OCI-LY1 (cell line): ENCODE measurements around the gene GALNT2.

Source experiments
- H2AFZ ChIP-seq: fragments of 200-600 bp; sonication (generic), shearing (Covaris generic); 2 replicates; pipeline ENCODE4 v1.6.0; 2014; ENCODE audit warnings: antibody characterized with exemption, mild to moderate bottlenecking, low read length
- H3F3A ChIP-seq: fragments of 200-600 bp; sonication (generic), shearing (Covaris generic); 2 replicates; pipeline ENCODE4 v1.6.0; 2014; ENCODE audit warnings: mild to moderate bottlenecking, antibody characterized with exemption, low read length, moderate library complexity; ENCODE audit not compliant: insufficient read depth
- H3K27ac ChIP-seq: fragments of 200-600 bp; sonication (generic); 2 replicates; pipeline ENCODE4 v1.5.1; 2014; ENCODE audit warnings: low read length, mixed run types, mild to moderate bottlenecking, low read depth; ENCODE audit not compliant: poor library complexity, severe bottlenecking
- H3K27me3 ChIP-seq: fragments of 200-600 bp; sonication (generic); 2 replicates; pipeline ENCODE4 v1.6.0; 2014; ENCODE audit warnings: antibody characterized with exemption, mild to moderate bottlenecking, low read length, moderate library complexity; ENCODE audit not compliant: insufficient read depth
- H3K36me3 ChIP-seq: fragments of 200-600 bp; sonication (generic); 2 replicates; pipeline ENCODE4 v1.6.1; 2014; ENCODE audit warnings: mild to moderate bottlenecking, antibody characterized with exemption, low read length, moderate library complexity, mixed read lengths; ENCODE audit not compliant: insufficient read depth
- H3K4me1 ChIP-seq: fragments of 200-600 bp; sonication (generic); 2 replicates; pipeline ENCODE4 v1.5.1; 2014; ENCODE audit warnings: mild to moderate bottlenecking, low read length, moderate library complexity; ENCODE audit not compliant: insufficient read depth, severe bottlenecking
- H3K4me2 ChIP-seq: fragments of 200-600 bp; sonication (generic), shearing (Covaris generic); 2 replicates; pipeline ENCODE4 v1.6.1; 2014; ENCODE audit warnings: low read length
- H3K4me3 ChIP-seq: fragments of 200-600 bp; sonication (generic); 2 replicates; pipeline ENCODE4 v1.5.1; 2014; ENCODE audit warnings: low read length, low read depth, mild to moderate bottlenecking, mixed read lengths; ENCODE audit not compliant: poor library complexity, severe bottlenecking
- H3K79me2 ChIP-seq: fragments of 200-600 bp; shearing (Covaris generic); 2 replicates; pipeline ENCODE4 v1.6.1; 2016; ENCODE audit warnings: mixed run types, low read length, mixed read lengths; ENCODE audit not compliant: insufficient read depth
- H3K9ac ChIP-seq: fragments of 200-600 bp; sonication (generic), shearing (Covaris generic); 2 replicates; pipeline ENCODE4 v1.6.1; 2014; ENCODE audit warnings: mild to moderate bottlenecking, low read length, mixed read lengths
- H3K9me2 ChIP-seq: fragments of 200-600 bp; sonication (generic), shearing (Covaris generic); 2 replicates; pipeline ENCODE4 v1.6.1; 2014; ENCODE audit warnings: low read depth, mild to moderate bottlenecking, low read length, mixed read lengths
- H3K9me3 ChIP-seq: fragments of 200-600 bp; shearing (Covaris generic); 2 replicates; pipeline ENCODE4 v1.6.1; 2014; ENCODE audit warnings: low read length, mixed read lengths
- H4K20me1 ChIP-seq: fragments of 200-600 bp; sonication (generic), shearing (Covaris generic); 2 replicates; pipeline ENCODE4 v1.6.0; 2016; ENCODE audit warnings: mild to moderate bottlenecking, low read length; ENCODE audit not compliant: insufficient read depth
- CTCF ChIP-seq: fragments of 200-600 bp; sonication (generic), shearing (Covaris generic); IDR thresholded peaks from 2 replicates; pipeline ENCODE4 v1.5.1; 2017; ENCODE audit warnings: mild to moderate bottlenecking, antibody characterized with exemption, low read length, moderate library complexity, mixed read lengths
- EZH2 ChIP-seq: fragments of 200-600 bp; sonication (generic), shearing (Covaris generic); IDR thresholded peaks from 2 replicates; pipeline ENCODE4 v1.8.0; 2017; ENCODE audit warnings: borderline replicate concordance, mixed run types, mild to moderate bottlenecking, antibody characterized with exemption, low read length, moderate library complexity, mixed read lengths

GALNT2 gene

GRCh38 chr1:230278376-230278775, 211.3 kb downstream of the GALNT2 start:
- no peak overlapping the region for H3K4me3 ChIP-seq
- no peaks in the 10 kb centered on the region for H4K20me1 ChIP-seq
- H3K36me3 ChIP-seq, result peaks cover 42% of the 10 kb centered on the region
- no peaks in the 10 kb centered on the region for H3K79me2 ChIP-seq
- no peak overlapping the region for H3K4me2 ChIP-seq
- no peaks in the 10 kb centered on the region for H3F3A ChIP-seq
- no peaks in the 10 kb centered on the region for H3K27me3 ChIP-seq
- H3K9ac ChIP-seq, result peak overlapping the region; percentile 15; the same call in 1 of the 2 replicates
- H2AFZ ChIP-seq, result no peak overlapping the region
- H3K27ac ChIP-seq, result peak overlapping the region; percentile 97
- TF ChIP-seq EZH2, result no peak
- TF ChIP-seq CTCF, result no peak
- H3K9me3 ChIP-seq, result no peaks in the 10 kb centered on the region
- no peaks in the 10 kb centered on the region for H3K9me2 ChIP-seq
- peaks cover 76% of the 10 kb centered on the region for H3K4me1 ChIP-seq

GRCh38 chr1:230278871-230279582, 212.0 kb downstream of the GALNT2 start:
- Histone ChIP-seq H3K27me3 (no peaks in the 10 kb centered on the region), H3K79me2 (no peaks in the 10 kb centered on the region), H3K4me3 (no peak overlapping the region), H4K20me1 (no peaks in the 10 kb centered on the region), H3K4me1 (peaks cover 72% of the 10 kb centered on the region), H3K27ac (peak overlapping the region; percentile 97), H2AFZ (no peak overlapping the region), H3K4me2 (no peak overlapping the region; the same call in 1 of the 2 replicates), H3K9me2 (no peaks in the 10 kb centered on the region), H3K9ac (peak overlapping the region; percentile 15; the same call in 1 of the 2 replicates), H3K36me3 (peaks cover 42% of the 10 kb centered on the region), H3K9me3 (no peaks in the 10 kb centered on the region), H3F3A (no peaks in the 10 kb centered on the region)
- TF ChIP-seq EZH2, result no peak
- TF ChIP-seq CTCF, result no peak

GRCh38 chr1:230279583-230279945, 212.5 kb downstream of the GALNT2 start:
- H3K36me3 ChIP-seq, result peaks cover 36% of the 10 kb centered on the region
- no peaks in the 10 kb centered on the region for H3K79me2 ChIP-seq
- no peak overlapping the region for H3K4me2 ChIP-seq
- H3K27ac ChIP-seq, result peak overlapping the region; percentile 97
- no peaks in the 10 kb centered on the region for H3K9me2 ChIP-seq
- no peak for TF ChIP-seq CTCF
- TF ChIP-seq EZH2, result no peak
- no peaks in the 10 kb centered on the region for H3K9me3 ChIP-seq
- no peak overlapping the region for H2AFZ ChIP-seq
- no peaks in the 10 kb centered on the region for H4K20me1 ChIP-seq
- H3F3A ChIP-seq, result no peaks in the 10 kb centered on the region
- H3K4me3 ChIP-seq, result no peak overlapping the region
- no peaks in the 10 kb centered on the region for H3K27me3 ChIP-seq
- H3K9ac ChIP-seq, result no peak overlapping the region; the same call in 1 of the 2 replicates
- peaks cover 69% of the 10 kb centered on the region for H3K4me1 ChIP-seq
